ENCODE data around the gene TMEM30B.

DNA sequence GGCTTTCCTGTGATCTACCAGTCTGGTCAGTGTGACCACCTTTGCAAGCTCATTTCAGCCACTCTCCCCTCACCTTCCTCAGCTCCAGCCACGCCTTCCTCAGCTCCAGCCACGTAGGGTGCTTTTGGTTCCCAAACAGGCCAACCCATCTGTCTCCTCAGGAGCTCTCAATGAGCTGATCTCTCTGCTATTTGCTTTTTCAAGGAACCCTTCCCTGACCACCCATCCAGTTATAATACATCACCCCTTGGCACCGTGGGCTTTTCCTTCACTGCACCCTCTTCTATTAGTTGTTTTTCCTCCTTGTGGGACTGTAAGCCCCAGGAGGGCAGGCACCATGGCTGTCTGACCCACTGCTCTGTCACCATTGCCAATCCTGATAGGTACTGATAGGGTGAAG is 37.9 kb upstream of the TMEM30B start:
- TF ChIP-seq, protein P1, sequence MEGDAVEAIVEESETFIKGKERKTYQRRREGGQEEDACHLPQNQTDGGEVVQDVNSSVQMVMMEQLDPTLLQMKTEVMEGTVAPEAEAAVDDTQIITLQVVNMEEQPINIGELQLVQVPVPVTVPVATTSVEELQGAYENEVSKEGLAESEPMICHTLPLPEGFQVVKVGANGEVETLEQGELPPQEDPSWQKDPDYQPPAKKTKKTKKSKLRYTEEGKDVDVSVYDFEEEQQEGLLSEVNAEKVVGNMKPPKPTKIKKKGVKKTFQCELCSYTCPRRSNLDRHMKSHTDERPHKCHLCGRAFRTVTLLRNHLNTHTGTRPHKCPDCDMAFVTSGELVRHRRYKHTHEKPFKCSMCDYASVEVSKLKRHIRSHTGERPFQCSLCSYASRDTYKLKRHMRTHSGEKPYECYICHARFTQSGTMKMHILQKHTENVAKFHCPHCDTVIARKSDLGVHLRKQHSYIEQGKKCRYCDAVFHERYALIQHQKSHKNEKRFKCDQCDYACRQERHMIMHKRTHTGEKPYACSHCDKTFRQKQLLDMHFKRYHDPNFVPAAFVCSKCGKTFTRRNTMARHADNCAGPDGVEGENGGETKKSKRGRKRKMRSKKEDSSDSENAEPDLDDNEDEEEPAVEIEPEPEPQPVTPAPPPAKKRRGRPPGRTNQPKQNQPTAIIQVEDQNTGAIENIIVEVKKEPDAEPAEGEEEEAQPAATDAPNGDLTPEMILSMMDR (IDR thresholded peaks at IDR 0.05), result no peak
- TF ChIP-seq POLR2AphosphoS5 (IDR thresholded peaks at IDR 0.05) (no peak), EP300 (IDR thresholded peaks at IDR 0.05) (no peak)
